Endothelial cell of umbilical vein (primary cell): ENCODE measurements around the gene LBX2. TPM values are rescaled to one million over a fixed set of nuclear protein-coding genes. Genes with fewer than 3 reads are reported as not detected.

Experiments
- BruUV-seq: library from RNA; stranded (reverse); fragments of 400-500 nt; replicated peaks from 2 replicates; lab custom pipeline; 2021; lab: Mats Ljungman, UMichigan
- CTCF ChIA-PET: fragments of 300-600, 350-600 bp; sonication (Branson Sonifier 250); formaldehyde crosslinking; loops from one replicate; lab custom pipeline; 2021; ENCODE audit warnings: antibody characterized with exemption, inconsistent platforms; lab: Charles Lee
- POLR2A ChIA-PET: fragments of 300-600, 350-600 bp; sonication (Branson Sonifier 250); formaldehyde crosslinking; loops from one replicate; lab custom pipeline; 2021; ENCODE audit warnings: antibody characterized with exemption, inconsistent platforms; lab: Charles Lee
- DNase-seq: peaks from one replicate; pipeline ENCODE4 v3.0.0-alpha.2; 2011; ENCODE audit warnings: low read depth, low spot score
- FAIRE-seq: peaks from 2 replicates; lab custom pipeline; 2011; peaks lifted over from hg19 to GRCh38; lab: Jason Lieb, UNC
- H2AFZ ChIP-seq: 2 replicates; pipeline ENCODE4 v1.6.0; 2012; ENCODE audit warnings: low read depth, low read length, control low read depth, inconsistent platforms
- H3K27ac ChIP-seq: 2 replicates; pipeline ENCODE4 v1.5.1; 2011; ENCODE audit warnings: low read depth, mild to moderate bottlenecking, control low read depth, low read length, moderate library complexity; ENCODE audit not compliant: insufficient read depth
- H3K27me3 ChIP-seq, 2 experiments: 2 replicates each; pipeline versions ENCODE4 v1.6.0 to v1.6.1; 2011; ENCODE audit warnings: low read length in 2 of 2, mixed read lengths in 1 of 2; ENCODE audit not compliant: control insufficient read depth in 2 of 2, insufficient read depth in 2 of 2
- H3K36me3 ChIP-seq, 2 experiments: 2 replicates in 1 of 2; 3 replicates in 1 of 2; pipeline ENCODE4 v1.5.1; 2011; ENCODE audit warnings: low read length in 2 of 2, mild to moderate bottlenecking in 1 of 2, moderate library complexity in 1 of 2; ENCODE audit not compliant: control insufficient read depth in 2 of 2, insufficient read depth in 2 of 2; ENCODE audit errors: extremely low read depth in 1 of 2
- H3K4me1 ChIP-seq: 3 replicates; pipeline ENCODE4 v1.5.1; 2011; ENCODE audit warnings: mild to moderate bottlenecking, low read length; ENCODE audit not compliant: control insufficient read depth, insufficient read depth; ENCODE audit errors: extremely low read depth
- H3K4me2 ChIP-seq: 2 replicates; pipeline ENCODE4 v1.6.1; 2011; ENCODE audit warnings: low read length, control low read depth, mixed read lengths; ENCODE audit not compliant: insufficient read depth
- H3K4me3 ChIP-seq, 3 experiments: fragments of 200-600 bp in 1 of 3; sonication (generic), shearing (Covaris generic) in 1 of 3; replicated peaks in 1 of 3; 2 replicates each; pipeline ENCODE4 v1.5.1; 2011 to 2016; ENCODE audit warnings: control low read depth in 3 of 3, low read length in 3 of 3, mild to moderate bottlenecking in 2 of 3, inconsistent platforms in 1 of 3, low read depth in 1 of 3, moderate library complexity in 1 of 3; ENCODE audit not compliant: insufficient read depth in 1 of 3
- H3K79me2 ChIP-seq: 2 replicates; pipeline ENCODE4 v1.6.0; 2012; ENCODE audit warnings: low read length, inconsistent platforms; ENCODE audit not compliant: control insufficient read depth, insufficient read depth
- H3K9ac ChIP-seq: replicated peaks from 2 replicates; pipeline ENCODE3; 2011; ENCODE audit warnings: low read length, control low read depth; ENCODE audit not compliant: insufficient read depth; ENCODE audit errors: extremely low read depth
- H3K9me1 ChIP-seq: replicated peaks from 3 replicates; pipeline ENCODE4 v1.6.0; 2011; ENCODE audit warnings: mild to moderate bottlenecking, low read length; ENCODE audit not compliant: control insufficient read depth, insufficient read depth; ENCODE audit errors: extremely low read depth
- H3K9me3 ChIP-seq: replicated peaks from 2 replicates; pipeline ENCODE4 v1.5.1; 2012; ENCODE audit warnings: low read length, inconsistent platforms; ENCODE audit not compliant: control insufficient read depth, insufficient read depth
- H4K20me1 ChIP-seq: replicated peaks from 2 replicates; pipeline ENCODE3; 2011; ENCODE audit warnings: mild to moderate bottlenecking, low read length; ENCODE audit not compliant: control insufficient read depth, insufficient read depth; ENCODE audit errors: extremely low read depth
- CTCF ChIP-seq, 2 donors: IDR thresholded peaks; 1 replicate in 1 of 2; 2 replicates in 1 of 2; pipeline ENCODE4 v1.5.1; 2011; ENCODE audit warnings: low read length in 2 of 2, mild to moderate bottlenecking in 2 of 2, moderate library complexity in 2 of 2, control low read depth in 1 of 2, inconsistent platforms in 1 of 2, low read depth in 1 of 2; ENCODE audit not compliant: insufficient read depth in 1 of 2; ENCODE audit errors: extremely low read depth in 1 of 2
- EZH2 ChIP-seq: IDR thresholded peaks from 2 replicates; pipeline ENCODE4 v1.6.1; 2012; ENCODE audit warnings: borderline replicate concordance, low read depth, mild to moderate bottlenecking, moderate library complexity, low read length, inconsistent platforms; ENCODE audit not compliant: severe bottlenecking
- FOS ChIP-seq: IDR thresholded peaks from 2 replicates; pipeline ENCODE4 v1.6.1; 2011; ENCODE audit warnings: mild to moderate bottlenecking, low read length, moderate library complexity, borderline replicate concordance; ENCODE audit not compliant: insufficient read depth
- GATA2 ChIP-seq: IDR thresholded peaks from 2 replicates; pipeline ENCODE4 v1.7.0; 2011; ENCODE audit warnings: low read depth, mild to moderate bottlenecking, moderate library complexity, mixed read lengths, low read length; ENCODE audit not compliant: insufficient read length, insufficient read depth
- JUN ChIP-seq: IDR thresholded peaks from 2 replicates; pipeline ENCODE4 v1.6.1; 2011; ENCODE audit warnings: borderline replicate concordance, low read depth; ENCODE audit not compliant: insufficient read length, insufficient read depth
- MYC ChIP-seq: IDR thresholded peaks from one replicate; pipeline ENCODE4 v1.6.1; 2011; ENCODE audit warnings: mild to moderate bottlenecking, low read depth, low read length
- POLR2A ChIP-seq: IDR thresholded peaks from 2 replicates; pipeline ENCODE4 v1.6.1; 2012; ENCODE audit warnings: low read depth, mild to moderate bottlenecking, control low read depth, low read length
- POLR2AphosphoS5 ChIP-seq: IDR thresholded peaks from 2 replicates; pipeline ENCODE4 v1.6.1; 2012; ENCODE audit warnings: low read depth, mild to moderate bottlenecking, control low read depth, low read length, moderate library complexity; ENCODE audit not compliant: insufficient read depth
- dilution Hi-C: fragments of 300-500 bp; cut with MboI; formaldehyde crosslinking; loops from one replicate; pipeline ENCODE4 v1.15.0; 2019; ENCODE audit warnings: low sequenced_read_pairs; ENCODE audit not compliant: extremely low pct_ligation_motif_present
- intact Hi-C: fragments of 100-400 bp; cut with micrococcal nuclease; formaldehyde crosslinking; loops from one replicate; pipeline ENCODE4 v1.10.0; 2022
- polyA plus RNA-seq, 4 experiments: library from polyadenylated mRNA; depleted of rRNA in 3 of 4; stranded (reverse) in 3 of 4; unstranded in 1 of 4; fragments of >200 nt; gene quantifications; 2 replicates each; pipeline versions ENCODE4 v1.2.1 to v1.2.3, GENCODE V29; 2011 to 2012; ENCODE audit warnings: missing spikeins in 1 of 4
- total RNA-seq: library from RNA; stranded (reverse); gene quantifications from 2 replicates; pipeline ENCODE4 v1.2.3, GENCODE V29; 2021

Gene LBX2
- total and polyA plus RNA-seq, 2 donors (not counting 3 experiments of a cell fraction or from before 2014, with no cell fraction given), result 2.8 to 3.8 TPM

- Histone ChIP-seq H3K4me3 (no peak overlapping the region), H2AFZ (no peak overlapping the region), H3K27me3 (peaks cover 77 to 91% of the 10 kb centered on the region in 2 experiments), H3K4me1 (peaks cover 7% of the 10 kb centered on the region), H3K9ac (no peak overlapping the region), H3K4me2 (no peak overlapping the region), H3K36me3 (no peaks in the 10 kb centered on the region), H3K79me2 (no peaks in the 10 kb centered on the region), H3K9me1 (no peaks in the 10 kb centered on the region), H4K20me1 (no peaks in the 10 kb centered on the region), H3K27ac (no peak overlapping the region), H3K9me3 (no peaks in the 10 kb centered on the region)
- no peak for FAIRE-seq
- intact Hi-C loops, result loop anchor here (1.0 kb wide), 1 partner anchor 13 kb away; the partner anchor contains the start of genes AUP1 and HTRA2
- ChIA-PET POLR2A (no interaction called here), CTCF (no interaction called here)
- no peak for TF ChIP-seq POLR2A
- TF ChIP-seq FOS, result no peak
- no peak for TF ChIP-seq MYC
- no peak for TF ChIP-seq JUN
- no peak for TF ChIP-seq CTCF (IDR thresholded peaks at IDR 0.05; ENCODE audit: extremely low read depth in 1 of 2, insufficient read depth in 1 of 2, low read depth in 1 of 2, low read length in 2 of 2)
- no peak for TF ChIP-seq EZH2
- no peak for TF ChIP-seq POLR2AphosphoS5
- TF ChIP-seq GATA2, result no peak
- DNase-seq, result no peak
- dilution Hi-C loops, result no loop called here
- no TSS peak for BruUV-seq
Observed at GRCh38 chr2:74516650-74517049, 17.2 kb upstream of the LBX2 start.
